ENCODE results near the gene UBE2H. TPM values are rescaled to one million over a fixed set of nuclear protein-coding genes. Genes with fewer than 3 reads are reported as not detected.
"Not testable (repeated sequence)": the region's sequence is repeated elsewhere in the genome, so short reads cannot be mapped to it uniquely, and the experiment has no call there.

The UBE2H gene
- polyA plus RNA-seq, 4 donors, result 112 to 140 (median 128) TPM

GRCh38 chr7:129828989-129829736, 123.6 kb downstream of the UBE2H start:
- no peak for DNase-seq (ENCODE audit: low read depth in 4 of 4, low spot score in 3 of 4)

- DNase-seq (ENCODE audit: low read depth in 4 of 4, low spot score in 3 of 4), result no peak
Observed at GRCh38 chr7:129828078-129828762, 124.5 kb downstream of the UBE2H start.

GRCh38 chr7:129827467-129827990, 125.2 kb downstream of the UBE2H start:
- DNase-seq (ENCODE audit: low read depth in 4 of 4, low spot score in 3 of 4), result no peak

- not testable (repeated sequence) for DNase-seq (ENCODE audit: low read depth in 4 of 4, low spot score in 3 of 4)
Observed at GRCh38 chr7:129826895-129827294, 125.9 kb downstream of the UBE2H start.

- peak in 2 of 4 donors; percentile 67 to 84 for DNase-seq (ENCODE audit: low read depth in 4 of 4, low spot score in 3 of 4)
Observed at GRCh38 chr7:129825209-129825970, 127.4 kb downstream of the UBE2H start.

- DNase-seq (ENCODE audit: low read depth in 4 of 4, low spot score in 3 of 4), result peak in 1 of 4 donors; percentile 30
Observed at GRCh38 chr7:129824291-129825208, 128.2 kb downstream of the UBE2H start.

GRCh38 chr7:129823143-129823542, 129.6 kb downstream of the UBE2H start:
- DNase-seq (ENCODE audit: low read depth in 4 of 4, low spot score in 3 of 4), result not testable (repeated sequence)

- DNase-seq (ENCODE audit: low read depth in 4 of 4, low spot score in 3 of 4), result no peak
Observed at GRCh38 chr7:129821476-129821875, 131.3 kb downstream of the UBE2H start.

- DNase-seq (ENCODE audit: low read depth in 4 of 4, low spot score in 3 of 4), result no peak
Observed at GRCh38 chr7:129816742-129817141, 136.0 kb downstream of the UBE2H start.

- DNase-seq (ENCODE audit: low read depth in 4 of 4, low spot score in 3 of 4), result no peak
Observed at GRCh38 chr7:129807863-129808262, 144.9 kb downstream of the UBE2H start.

- DNase-seq (ENCODE audit: low read depth in 4 of 4, low spot score in 3 of 4), result no peak
Observed at GRCh38 chr7:129804890-129805719, 147.7 kb downstream of the UBE2H start.

GRCh38 chr7:129804111-129804889, 148.5 kb downstream of the UBE2H start:
- DNase-seq (ENCODE audit: low read depth in 4 of 4, low spot score in 3 of 4), result no peak

- DNase-seq (ENCODE audit: low read depth in 4 of 4, low spot score in 3 of 4), result no peak
Observed at GRCh38 chr7:129803546-129804081, 149.1 kb downstream of the UBE2H start.

- DNase-seq (ENCODE audit: low read depth in 4 of 4, low spot score in 3 of 4), result no peak
Observed at GRCh38 chr7:129801882-129802281, 150.9 kb downstream of the UBE2H start.

- no peak for DNase-seq (ENCODE audit: low read depth in 4 of 4, low spot score in 3 of 4)
Observed at GRCh38 chr7:129800901-129801300, 151.9 kb downstream of the UBE2H start.

GRCh38 chr7:129799350-129799955, 153.3 kb downstream of the UBE2H start:
- DNase-seq (ENCODE audit: low read depth in 4 of 4, low spot score in 3 of 4), result no peak

GRCh38 chr7:129798616-129799349, 154.0 kb downstream of the UBE2H start:
- DNase-seq (ENCODE audit: low read depth in 4 of 4, low spot score in 3 of 4), result no peak

Data from right renal pelvis (tissue), 4 donors.